ENCODE results near the gene CCDC117. TPM values are rescaled to one million over a fixed set of nuclear protein-coding genes. Genes with fewer than 3 reads are reported as not detected.
A peak's percentile ranks its signal among the peaks of the same experiment; 100 is the strongest.
"Not testable (repeated sequence)": the region's sequence is repeated elsewhere in the genome, so short reads cannot be mapped to it uniquely, and the experiment has no call there.

The CCDC117 gene
- total RNA-seq, 1 donor from 2014 or later = 19.1 TPM

DNA sequence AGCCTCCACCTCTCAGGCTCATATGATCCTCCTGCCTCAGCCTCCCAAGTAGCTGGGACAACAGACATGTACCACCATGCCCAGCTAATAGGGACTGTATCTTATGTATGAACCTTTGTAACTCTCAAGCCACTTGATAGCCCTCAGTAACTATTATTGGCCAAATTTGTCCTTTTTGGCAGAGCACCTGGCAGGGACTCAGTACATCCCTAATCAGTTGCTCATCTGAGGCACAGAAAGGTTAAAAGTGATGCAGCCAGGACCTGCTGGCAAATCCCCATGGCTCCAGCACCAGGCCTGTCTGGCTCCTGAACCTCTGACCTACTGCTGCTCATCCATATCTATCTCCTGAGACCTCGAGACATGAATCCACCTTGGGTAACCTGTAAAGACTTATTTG is 49.0 kb downstream of the CCDC117 start:
- TF ChIP-seq, protein P1, sequence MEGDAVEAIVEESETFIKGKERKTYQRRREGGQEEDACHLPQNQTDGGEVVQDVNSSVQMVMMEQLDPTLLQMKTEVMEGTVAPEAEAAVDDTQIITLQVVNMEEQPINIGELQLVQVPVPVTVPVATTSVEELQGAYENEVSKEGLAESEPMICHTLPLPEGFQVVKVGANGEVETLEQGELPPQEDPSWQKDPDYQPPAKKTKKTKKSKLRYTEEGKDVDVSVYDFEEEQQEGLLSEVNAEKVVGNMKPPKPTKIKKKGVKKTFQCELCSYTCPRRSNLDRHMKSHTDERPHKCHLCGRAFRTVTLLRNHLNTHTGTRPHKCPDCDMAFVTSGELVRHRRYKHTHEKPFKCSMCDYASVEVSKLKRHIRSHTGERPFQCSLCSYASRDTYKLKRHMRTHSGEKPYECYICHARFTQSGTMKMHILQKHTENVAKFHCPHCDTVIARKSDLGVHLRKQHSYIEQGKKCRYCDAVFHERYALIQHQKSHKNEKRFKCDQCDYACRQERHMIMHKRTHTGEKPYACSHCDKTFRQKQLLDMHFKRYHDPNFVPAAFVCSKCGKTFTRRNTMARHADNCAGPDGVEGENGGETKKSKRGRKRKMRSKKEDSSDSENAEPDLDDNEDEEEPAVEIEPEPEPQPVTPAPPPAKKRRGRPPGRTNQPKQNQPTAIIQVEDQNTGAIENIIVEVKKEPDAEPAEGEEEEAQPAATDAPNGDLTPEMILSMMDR (IDR thresholded peaks at IDR 0.05; ENCODE audit: insufficient read depth, low read length, poor library complexity, severe bottlenecking) = no peak
- no peak for DNase-seq (ENCODE audit: low read depth)
- no peaks in the 10 kb centered on the region for H3K27me3 ChIP-seq (ENCODE audit: control insufficient read depth, insufficient read depth, low read length)
- H3K4me3 ChIP-seq (ENCODE audit: low read depth, low read length) = no peak overlapping the region
- no peaks in the 10 kb centered on the region for H3K36me3 ChIP-seq (ENCODE audit: control insufficient read depth, insufficient read depth, low read length)

DNA sequence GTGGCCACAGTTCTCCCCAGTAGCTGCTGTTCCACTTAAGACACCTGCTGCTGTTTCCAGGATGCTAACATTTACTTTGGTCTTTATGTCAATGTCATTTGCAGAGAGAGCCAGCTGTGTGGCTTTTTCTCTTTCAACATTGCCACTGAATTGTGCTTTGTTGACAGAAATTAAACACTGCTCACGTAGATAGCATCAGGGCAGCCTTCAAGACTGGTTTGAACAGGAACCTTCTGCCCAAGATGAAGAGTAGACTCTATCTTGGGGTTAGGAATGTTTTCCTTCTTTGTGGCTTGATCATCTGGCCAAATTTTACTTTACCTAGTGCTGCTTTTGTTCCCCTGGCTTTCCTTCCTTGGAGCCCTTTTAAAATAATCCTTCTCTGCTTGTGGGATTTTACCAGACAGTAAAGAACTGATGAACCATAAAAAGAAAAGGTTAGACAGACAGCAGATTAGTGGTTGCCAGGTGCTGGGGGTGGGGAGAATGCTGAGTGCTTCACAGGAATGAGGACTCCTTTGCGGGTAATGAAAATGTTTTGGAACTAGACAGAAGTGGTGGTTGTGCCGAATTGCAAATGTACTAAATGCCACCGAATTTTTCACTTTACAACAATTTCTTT is 50.5 kb downstream of the CCDC117 start:
- TF ChIP-seq, protein P1 (IDR thresholded peaks at IDR 0.05; ENCODE audit: insufficient read depth, low read length, poor library complexity, severe bottlenecking) = no peak
- DNase-seq (ENCODE audit: low read depth) = no peak
- no peaks in the 10 kb centered on the region for H3K36me3 ChIP-seq (ENCODE audit: control insufficient read depth, insufficient read depth, low read length)
- no peaks in the 10 kb centered on the region for H3K27me3 ChIP-seq (ENCODE audit: control insufficient read depth, insufficient read depth, low read length)
- no peak overlapping the region for H3K4me3 ChIP-seq (ENCODE audit: low read depth, low read length)

DNA sequence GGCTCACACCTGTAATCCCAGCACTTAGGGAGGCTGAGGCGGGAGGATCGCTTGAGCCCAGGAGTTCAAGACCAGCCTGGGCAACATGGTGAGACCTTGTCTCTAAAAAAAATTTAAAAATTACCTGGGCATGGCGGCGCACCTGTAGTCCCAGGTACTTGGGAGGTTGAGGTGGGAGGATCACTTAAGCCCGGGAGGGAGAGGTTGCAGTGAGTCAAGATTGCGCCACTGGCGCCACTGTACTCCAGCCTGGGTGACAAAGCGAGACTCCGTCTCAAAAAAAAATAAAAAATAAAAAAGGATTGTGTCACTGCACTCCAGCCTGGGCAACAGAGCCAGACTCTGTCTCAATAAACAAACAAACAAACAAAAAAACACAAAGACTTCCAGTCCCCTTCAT is 52.0 kb downstream of the CCDC117 start:
- not testable (repeated sequence) for DNase-seq (ENCODE audit: low read depth); H3K27me3 ChIP-seq (ENCODE audit: control insufficient read depth, insufficient read depth, low read length); H3K4me3 ChIP-seq (ENCODE audit: low read depth, low read length); H3K36me3 ChIP-seq (ENCODE audit: control insufficient read depth, insufficient read depth, low read length)

DNA sequence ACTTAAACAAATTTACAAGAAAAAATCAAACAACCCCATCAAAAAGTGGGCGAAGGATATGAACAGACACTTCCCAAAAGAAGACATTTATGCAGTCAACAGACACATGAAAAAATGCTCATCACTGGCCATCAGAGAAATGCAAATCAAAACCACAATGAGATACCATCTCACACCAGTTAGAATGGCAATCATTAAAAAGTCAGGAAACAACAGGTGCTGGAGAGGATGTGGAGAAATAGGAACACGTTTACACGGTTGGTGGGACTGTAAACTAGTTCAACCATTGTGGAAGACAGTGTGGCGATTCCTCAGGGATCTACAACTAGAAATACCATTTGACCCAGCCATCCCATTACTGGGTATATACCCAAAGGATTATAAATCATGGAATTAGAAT is 53.9 kb downstream of the CCDC117 start:
- H3K27me3 ChIP-seq (ENCODE audit: control insufficient read depth, insufficient read depth, low read length); DNase-seq (ENCODE audit: low read depth); H3K4me3 ChIP-seq (ENCODE audit: low read depth, low read length); H3K36me3 ChIP-seq (ENCODE audit: control insufficient read depth, insufficient read depth, low read length): not testable (repeated sequence)

GRCh38 chr22:28826921-28827320 is 54.4 kb downstream of the CCDC117 start:
- TF ChIP-seq, protein P1 (IDR thresholded peaks at IDR 0.05; ENCODE audit: insufficient read depth, low read length, poor library complexity, severe bottlenecking) = no peak
- no peak overlapping the region for H3K4me3 ChIP-seq (ENCODE audit: low read depth, low read length)

GRCh38 chr22:28829358-28830181 is 57.1 kb downstream of the CCDC117 start:
- Histone ChIP-seq H3K4me3 (ENCODE audit: low read depth, low read length) (no peak overlapping the region), H3K36me3 (ENCODE audit: control insufficient read depth, insufficient read depth, low read length) (no peaks in the 10 kb centered on the region), H3K27me3 (ENCODE audit: control insufficient read depth, insufficient read depth, low read length) (no peaks in the 10 kb centered on the region)
- TF ChIP-seq, protein P1 (IDR thresholded peaks at IDR 0.05; ENCODE audit: insufficient read depth, low read length, poor library complexity, severe bottlenecking) = peak; percentile 93
- DNase-seq (ENCODE audit: low read depth) = peak; percentile 18

More at GRCh38 chr22:28826921-28827320, 54.4 kb downstream of the CCDC117 start:
- no peak for DNase-seq (ENCODE audit: low read depth)
- H3K27me3 ChIP-seq (ENCODE audit: control insufficient read depth, insufficient read depth, low read length) = no peaks in the 10 kb centered on the region
- H3K36me3 ChIP-seq (ENCODE audit: control insufficient read depth, insufficient read depth, low read length) = no peaks in the 10 kb centered on the region

Measured in kidney epithelial cell (primary cell).